GM12874 (cell line): ENCODE data around the gene LRPAP1.

Experiments used
- TF ChIP-seq, protein P1 (sequence below): IDR thresholded peaks from 2 replicates; pipeline ENCODE4 v1.5.1; 2011; ENCODE audit warnings: low read depth, mild to moderate bottlenecking, control low read depth, low read length, moderate library complexity; ENCODE audit not compliant: insufficient read depth

Gene LRPAP1

DNA sequence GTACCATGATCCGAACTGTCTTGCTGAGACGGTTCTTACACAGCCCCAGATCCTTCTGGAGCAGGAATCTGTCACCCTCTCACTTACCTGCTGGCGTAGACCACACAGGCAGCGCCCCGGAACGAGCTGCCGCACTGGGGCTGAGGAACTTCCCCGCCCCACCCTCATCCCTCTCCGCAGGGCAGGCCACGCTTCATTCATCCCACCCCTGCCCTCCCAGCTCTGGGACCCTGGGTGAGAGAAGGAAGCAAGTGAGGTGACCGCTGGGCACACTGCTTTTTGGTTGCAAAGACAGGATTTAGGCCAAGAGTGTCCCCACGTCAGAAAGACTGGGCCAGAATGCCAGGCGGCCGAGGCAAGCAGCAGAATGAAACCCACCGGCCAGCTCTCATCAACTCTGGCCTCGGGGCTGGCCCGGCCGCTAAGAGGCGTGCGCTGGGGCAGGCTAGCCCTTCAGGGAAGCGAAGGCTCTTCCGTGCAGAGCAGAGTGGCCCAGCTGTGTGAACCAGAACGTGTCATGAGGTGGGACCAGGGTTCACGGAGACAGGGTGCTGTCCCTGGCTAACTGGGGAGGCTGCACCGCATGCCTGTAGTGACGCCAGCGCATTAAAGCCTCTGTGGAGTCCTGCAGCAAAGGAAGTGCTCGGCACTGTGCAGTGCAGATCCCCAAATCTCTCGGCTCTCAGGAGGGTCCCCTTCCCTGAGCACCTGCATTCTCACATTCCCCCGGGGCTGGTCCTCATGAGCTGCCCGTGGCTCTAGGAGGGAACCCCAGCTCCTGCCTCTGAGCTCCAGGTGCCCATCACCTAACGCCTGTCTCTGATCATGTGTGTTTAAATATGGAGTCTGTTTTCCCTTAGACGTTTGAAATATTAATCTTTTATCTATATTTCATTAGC lies 6.4 kb downstream of the LRPAP1 start:
- TF ChIP-seq, protein P1, sequence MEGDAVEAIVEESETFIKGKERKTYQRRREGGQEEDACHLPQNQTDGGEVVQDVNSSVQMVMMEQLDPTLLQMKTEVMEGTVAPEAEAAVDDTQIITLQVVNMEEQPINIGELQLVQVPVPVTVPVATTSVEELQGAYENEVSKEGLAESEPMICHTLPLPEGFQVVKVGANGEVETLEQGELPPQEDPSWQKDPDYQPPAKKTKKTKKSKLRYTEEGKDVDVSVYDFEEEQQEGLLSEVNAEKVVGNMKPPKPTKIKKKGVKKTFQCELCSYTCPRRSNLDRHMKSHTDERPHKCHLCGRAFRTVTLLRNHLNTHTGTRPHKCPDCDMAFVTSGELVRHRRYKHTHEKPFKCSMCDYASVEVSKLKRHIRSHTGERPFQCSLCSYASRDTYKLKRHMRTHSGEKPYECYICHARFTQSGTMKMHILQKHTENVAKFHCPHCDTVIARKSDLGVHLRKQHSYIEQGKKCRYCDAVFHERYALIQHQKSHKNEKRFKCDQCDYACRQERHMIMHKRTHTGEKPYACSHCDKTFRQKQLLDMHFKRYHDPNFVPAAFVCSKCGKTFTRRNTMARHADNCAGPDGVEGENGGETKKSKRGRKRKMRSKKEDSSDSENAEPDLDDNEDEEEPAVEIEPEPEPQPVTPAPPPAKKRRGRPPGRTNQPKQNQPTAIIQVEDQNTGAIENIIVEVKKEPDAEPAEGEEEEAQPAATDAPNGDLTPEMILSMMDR, result no peak

DNA sequence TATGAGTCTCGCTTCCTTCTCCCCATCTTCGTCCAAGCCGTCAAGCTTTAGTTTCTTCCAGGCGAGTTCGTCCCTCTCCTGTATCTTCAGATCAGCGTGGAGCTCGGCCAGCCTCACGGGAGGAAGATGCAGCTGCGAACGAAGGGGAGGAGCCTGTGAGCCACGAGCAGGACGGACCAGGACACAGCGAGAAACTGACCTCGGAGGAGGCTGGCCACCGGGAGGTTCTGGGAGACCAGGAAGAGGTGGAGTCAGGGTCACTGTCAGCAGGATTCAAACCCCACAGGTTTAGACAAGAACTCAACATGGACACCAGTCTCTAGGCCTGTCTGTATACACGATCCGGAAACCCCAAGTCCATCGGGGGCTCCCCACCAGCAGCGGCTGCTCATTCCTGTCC lies 7.3 kb downstream of the LRPAP1 start:
- TF ChIP-seq, protein P1, result no peak

DNA sequence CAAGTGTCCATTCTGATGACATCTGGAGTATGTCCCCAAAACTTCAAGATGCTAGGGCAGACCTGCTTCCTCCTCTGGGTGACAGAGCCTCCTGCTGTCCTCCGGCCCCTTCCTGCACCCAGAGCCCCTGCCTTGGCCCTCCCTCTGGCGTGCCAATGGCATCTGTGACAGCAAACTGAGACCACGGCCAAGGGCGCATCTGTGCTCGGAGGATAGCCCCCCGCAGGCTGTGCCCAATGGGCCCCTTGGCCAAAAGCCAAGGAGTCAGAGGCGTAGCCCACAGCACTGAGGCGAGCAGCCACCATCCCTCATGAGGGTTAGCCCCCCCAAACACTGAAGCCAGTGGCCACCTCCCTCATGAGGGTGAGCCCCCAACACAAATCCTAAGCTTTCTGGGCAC lies 7.9 kb downstream of the LRPAP1 start:
- TF ChIP-seq, protein P1, result no peak

DNA sequence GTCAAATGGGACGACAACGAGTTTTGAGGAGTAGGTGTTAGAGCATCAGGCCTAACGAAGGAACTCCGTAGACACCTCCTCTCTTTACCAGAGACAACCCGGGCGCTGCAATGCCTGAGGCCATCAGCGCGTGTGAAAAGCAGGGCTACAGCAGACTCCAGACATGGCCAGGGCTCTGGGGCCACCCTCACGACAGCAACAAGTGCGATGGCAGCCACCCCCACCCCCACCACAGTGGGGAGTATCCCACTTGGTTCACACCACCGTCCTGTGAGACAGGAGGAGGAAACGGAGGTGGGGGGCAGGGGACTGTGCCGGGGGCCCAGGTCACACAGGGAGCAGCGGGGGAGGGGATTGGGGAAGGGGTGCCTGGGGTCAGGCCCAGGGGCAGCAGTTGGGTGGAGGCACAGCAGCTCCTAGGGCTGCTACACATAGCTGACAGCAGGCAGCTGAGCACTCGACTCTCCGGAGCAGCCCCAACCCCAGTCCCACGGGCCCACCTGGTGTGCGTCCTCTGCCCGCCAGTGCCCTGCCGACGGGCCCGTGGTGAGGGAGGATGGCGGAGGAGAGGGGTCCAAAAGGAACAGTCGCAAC lies 8.5 kb downstream of the LRPAP1 start:
- TF ChIP-seq, protein P1, result no peak

DNA sequence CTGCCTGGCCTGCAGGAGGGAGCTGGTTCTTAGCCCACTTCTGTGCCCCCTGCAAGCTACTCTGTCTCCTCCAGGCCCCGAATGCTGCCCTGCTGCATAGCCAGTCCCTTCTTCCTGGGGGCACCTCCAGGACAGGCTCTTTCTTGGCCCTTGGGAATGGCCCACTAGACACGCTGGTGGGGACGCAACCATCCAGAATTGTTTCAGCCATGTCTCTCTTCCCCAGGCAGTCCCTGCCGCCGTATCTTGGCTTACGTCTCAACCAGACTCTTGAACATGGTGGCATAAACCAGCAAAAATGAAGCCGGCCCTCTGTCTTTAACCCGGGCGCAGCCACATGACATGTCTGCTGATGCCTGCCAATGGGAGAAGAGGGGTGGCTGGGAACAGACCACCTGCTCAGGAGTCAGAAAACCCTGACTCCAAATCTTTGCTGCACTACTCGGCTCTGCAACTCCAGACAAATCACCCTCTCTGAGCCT lies 9.0 kb downstream of the LRPAP1 start:
- TF ChIP-seq, protein P1, result no peak

DNA sequence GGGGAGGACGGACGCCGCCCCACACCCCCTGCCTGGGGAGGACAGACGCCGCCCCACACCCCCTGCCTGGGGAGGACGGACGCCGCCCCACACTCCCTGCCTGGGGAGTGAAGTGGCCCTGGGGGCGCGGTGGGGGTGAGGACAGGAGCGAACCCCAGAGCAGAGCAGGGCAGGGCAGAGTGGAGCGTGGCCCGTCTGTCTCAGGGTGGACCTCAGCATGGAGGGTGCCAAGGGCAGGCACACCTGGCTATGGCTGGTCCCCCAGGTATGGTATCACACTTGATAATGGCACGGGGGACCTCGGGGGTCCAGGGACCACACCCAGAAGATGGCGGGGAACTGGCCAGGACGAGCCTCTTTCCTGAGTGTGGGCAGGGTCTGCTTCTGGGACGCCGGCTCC lies 9.6 kb downstream of the LRPAP1 start:
- TF ChIP-seq, protein P1, result no peak

DNA sequence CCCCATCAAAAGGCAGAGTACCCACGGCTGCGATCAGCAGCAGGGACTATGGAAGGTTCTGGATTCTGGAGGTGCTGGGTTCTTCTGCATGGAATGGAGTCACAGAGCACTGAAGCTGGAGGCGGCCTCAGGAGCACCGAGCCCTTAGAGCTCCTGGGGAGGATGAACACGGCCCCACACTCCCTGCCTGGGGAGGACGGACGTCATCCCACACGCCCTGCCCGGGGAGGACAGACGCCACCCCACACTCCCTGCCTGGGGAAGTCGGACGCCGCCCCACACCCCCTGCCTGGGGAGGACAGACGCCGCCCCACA lies 9.9 kb downstream of the LRPAP1 start:
- TF ChIP-seq, protein P1, result no peak
